Osteocyte (in vitro differentiated cells): ENCODE data around the gene EXD2. TPM values are rescaled to one million over a fixed set of nuclear protein-coding genes. Genes with fewer than 3 reads are reported as not detected.

Experiments
- DNase-seq: peaks from one replicate; pipeline ENCODE4 v3.0.0; 2021; ENCODE audit warnings: mixed read lengths; ENCODE audit not compliant: unreplicated experiment; ENCODE audit errors: extremely low spot score
- H3K27ac Mint-ChIP-seq: one replicate; pipeline ENCODE4 v1.8.0; 2021; ENCODE audit warnings: mild to moderate bottlenecking, mixed read lengths; ENCODE audit not compliant: unreplicated experiment
- H3K27me3 Mint-ChIP-seq: one replicate; pipeline ENCODE4 v1.8.0; 2021; ENCODE audit warnings: mixed read lengths; ENCODE audit not compliant: unreplicated experiment
- H3K36me3 Mint-ChIP-seq: one replicate; pipeline ENCODE4 v1.8.0; 2021; ENCODE audit warnings: mixed read lengths; ENCODE audit not compliant: unreplicated experiment
- H3K4me1 Mint-ChIP-seq: one replicate; pipeline ENCODE4 v1.8.0; 2021; ENCODE audit warnings: mixed read lengths; ENCODE audit not compliant: unreplicated experiment
- H3K4me3 Mint-ChIP-seq: one replicate; pipeline ENCODE4 v1.8.0; 2021; ENCODE audit warnings: mild to moderate bottlenecking, moderate library complexity, mixed read lengths; ENCODE audit not compliant: unreplicated experiment
- H3K9me3 Mint-ChIP-seq: one replicate; pipeline ENCODE4 v1.8.0; 2021; ENCODE audit warnings: mixed read lengths; ENCODE audit not compliant: unreplicated experiment
- total RNA-seq: library from RNA; stranded (reverse); gene quantifications from 2 replicates; pipeline ENCODE4 v1.2.1, GENCODE V29; 2021
- TF ChIP-seq, protein P1 (sequence below): fragments of 200-600 bp; sonication (generic); IDR thresholded peaks from 2 replicates; pipeline ENCODE4 v1.5.0; 2021; ENCODE audit warnings: antibody characterized with exemption, mild to moderate bottlenecking, moderate library complexity

EXD2 gene
- total RNA-seq, 1 donor from 2014 or later = 32.9 TPM

DNA sequence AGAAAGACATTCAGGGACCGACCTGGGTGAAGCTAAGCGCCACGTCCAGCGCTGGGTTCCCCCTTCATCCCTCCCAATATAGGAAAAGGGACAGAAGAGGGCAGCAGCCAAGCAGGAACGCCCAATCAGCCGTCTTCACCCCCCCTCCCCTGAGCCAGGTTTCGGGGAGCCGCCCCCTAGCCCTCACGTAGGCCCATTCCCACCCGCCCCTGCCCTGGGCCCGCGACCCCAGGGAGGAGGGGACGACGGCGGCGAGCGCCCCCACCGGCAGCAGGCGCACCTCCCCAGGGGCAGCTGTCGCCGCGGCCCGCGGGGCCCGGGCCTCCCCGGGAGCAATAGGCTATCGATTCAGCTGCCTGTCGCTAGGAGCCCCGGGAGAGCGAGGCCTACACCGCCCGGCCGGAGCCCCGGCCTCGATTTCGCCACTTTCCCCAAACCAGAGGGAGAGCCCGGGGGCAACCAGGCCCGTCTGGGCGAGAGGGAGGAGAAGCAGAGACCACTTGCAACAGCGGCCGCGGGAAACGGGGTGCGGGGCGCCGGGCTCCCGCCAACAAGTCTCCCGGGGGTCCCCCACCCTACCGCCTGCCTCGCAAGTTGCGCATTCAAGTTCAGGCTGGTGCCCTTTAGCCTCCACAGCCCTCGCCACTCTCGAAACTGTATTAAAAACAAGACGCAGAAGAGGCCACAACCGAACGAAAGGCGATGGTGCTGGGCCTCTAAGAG is 39.7 kb upstream of the EXD2 start:
- Mint-ChIP-seq H3K4me1 (peaks cover 44% of the 10 kb centered on the region), H3K36me3 (peaks cover 8% of the 10 kb centered on the region), H3K4me3 (peak overlapping the region; percentile 88), H3K9me3 (no peaks in the 10 kb centered on the region), H3K27me3 (no peaks in the 10 kb centered on the region), H3K27ac (peak overlapping the region; percentile 93)
- TF ChIP-seq, protein P1, sequence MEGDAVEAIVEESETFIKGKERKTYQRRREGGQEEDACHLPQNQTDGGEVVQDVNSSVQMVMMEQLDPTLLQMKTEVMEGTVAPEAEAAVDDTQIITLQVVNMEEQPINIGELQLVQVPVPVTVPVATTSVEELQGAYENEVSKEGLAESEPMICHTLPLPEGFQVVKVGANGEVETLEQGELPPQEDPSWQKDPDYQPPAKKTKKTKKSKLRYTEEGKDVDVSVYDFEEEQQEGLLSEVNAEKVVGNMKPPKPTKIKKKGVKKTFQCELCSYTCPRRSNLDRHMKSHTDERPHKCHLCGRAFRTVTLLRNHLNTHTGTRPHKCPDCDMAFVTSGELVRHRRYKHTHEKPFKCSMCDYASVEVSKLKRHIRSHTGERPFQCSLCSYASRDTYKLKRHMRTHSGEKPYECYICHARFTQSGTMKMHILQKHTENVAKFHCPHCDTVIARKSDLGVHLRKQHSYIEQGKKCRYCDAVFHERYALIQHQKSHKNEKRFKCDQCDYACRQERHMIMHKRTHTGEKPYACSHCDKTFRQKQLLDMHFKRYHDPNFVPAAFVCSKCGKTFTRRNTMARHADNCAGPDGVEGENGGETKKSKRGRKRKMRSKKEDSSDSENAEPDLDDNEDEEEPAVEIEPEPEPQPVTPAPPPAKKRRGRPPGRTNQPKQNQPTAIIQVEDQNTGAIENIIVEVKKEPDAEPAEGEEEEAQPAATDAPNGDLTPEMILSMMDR = peak; percentile 62
- DNase-seq = peak; percentile 88

DNA sequence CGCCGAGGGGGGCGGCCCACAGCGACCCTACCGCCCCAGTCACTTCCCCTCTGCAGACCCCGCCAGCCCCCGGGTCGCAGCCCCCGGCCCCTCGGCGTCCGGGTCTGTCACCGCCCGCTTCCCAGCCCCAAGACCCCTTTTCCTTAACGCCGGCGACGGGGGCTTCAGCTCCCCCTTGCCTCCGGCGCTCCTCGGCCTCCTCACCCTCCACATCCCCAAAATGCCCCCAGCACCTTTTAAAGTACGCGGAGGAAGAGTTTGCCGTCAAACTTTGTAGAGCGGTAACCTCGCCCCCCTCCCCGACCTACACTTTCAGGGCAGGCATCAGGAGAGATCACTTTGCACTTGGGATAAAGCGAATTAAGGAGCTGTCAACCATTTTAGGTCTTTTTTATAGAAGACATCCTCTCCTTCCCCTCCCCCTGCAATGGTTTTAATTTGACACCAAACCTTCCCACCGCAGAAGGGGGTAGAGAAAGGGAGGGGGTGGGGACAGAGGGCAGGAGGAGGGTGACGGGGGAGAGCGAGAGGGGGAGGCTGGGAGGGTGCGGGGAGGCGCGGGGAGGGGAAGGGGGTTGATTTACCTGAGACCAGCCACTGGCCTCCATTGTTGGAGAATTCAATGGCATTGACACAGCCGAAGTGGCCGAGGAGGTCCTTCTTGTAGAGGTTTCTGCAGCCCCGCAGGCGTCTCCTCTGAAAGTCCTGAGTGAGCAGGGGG is 39.0 kb upstream of the EXD2 start:
- TF ChIP-seq, protein P1 = no peak
- H3K4me1 Mint-ChIP-seq = peaks cover 44% of the 10 kb centered on the region
- no peaks in the 10 kb centered on the region for H3K27me3 Mint-ChIP-seq
- H3K27ac Mint-ChIP-seq = peak overlapping the region; percentile 88
- H3K4me3 Mint-ChIP-seq = peak overlapping the region; percentile 88
- no peak for DNase-seq
- peaks cover 8% of the 10 kb centered on the region for H3K36me3 Mint-ChIP-seq
- no peaks in the 10 kb centered on the region for H3K9me3 Mint-ChIP-seq

DNA sequence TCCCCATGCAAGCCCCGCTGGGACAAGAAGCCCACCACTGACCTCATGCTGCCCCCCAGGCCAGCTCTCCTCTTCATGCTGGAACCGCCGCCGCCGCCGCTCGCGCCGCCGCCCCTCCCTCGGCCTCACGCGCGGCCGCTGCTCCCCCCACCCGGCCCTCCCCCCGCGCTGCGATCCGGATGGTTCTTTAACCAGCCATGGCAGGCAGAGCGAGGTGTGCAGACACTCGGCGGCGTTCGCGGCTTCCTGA is 38.5 kb upstream of the EXD2 start, which contains the start of gene DCAF5:
DCAF5 (minus strand) TSS at position 218 of the 250 bp plus-strand sequence; CDS start at position 77, 141 bp downstream.
- DNase-seq = peak; percentile 96
- peaks cover 4% of the 10 kb centered on the region for H3K27me3 Mint-ChIP-seq
- peaks cover 5% of the 10 kb centered on the region for H3K36me3 Mint-ChIP-seq
- H3K4me3 Mint-ChIP-seq = peak within 1 kb of the TSS; percentile 88
- H3K4me1 Mint-ChIP-seq = peaks cover 40% of the 10 kb centered on the region
- H3K27ac Mint-ChIP-seq = peak within 1 kb of the TSS; percentile 88
- H3K9me3 Mint-ChIP-seq = no peaks in the 10 kb centered on the region
- TF ChIP-seq, protein P1 = no peak

DNA sequence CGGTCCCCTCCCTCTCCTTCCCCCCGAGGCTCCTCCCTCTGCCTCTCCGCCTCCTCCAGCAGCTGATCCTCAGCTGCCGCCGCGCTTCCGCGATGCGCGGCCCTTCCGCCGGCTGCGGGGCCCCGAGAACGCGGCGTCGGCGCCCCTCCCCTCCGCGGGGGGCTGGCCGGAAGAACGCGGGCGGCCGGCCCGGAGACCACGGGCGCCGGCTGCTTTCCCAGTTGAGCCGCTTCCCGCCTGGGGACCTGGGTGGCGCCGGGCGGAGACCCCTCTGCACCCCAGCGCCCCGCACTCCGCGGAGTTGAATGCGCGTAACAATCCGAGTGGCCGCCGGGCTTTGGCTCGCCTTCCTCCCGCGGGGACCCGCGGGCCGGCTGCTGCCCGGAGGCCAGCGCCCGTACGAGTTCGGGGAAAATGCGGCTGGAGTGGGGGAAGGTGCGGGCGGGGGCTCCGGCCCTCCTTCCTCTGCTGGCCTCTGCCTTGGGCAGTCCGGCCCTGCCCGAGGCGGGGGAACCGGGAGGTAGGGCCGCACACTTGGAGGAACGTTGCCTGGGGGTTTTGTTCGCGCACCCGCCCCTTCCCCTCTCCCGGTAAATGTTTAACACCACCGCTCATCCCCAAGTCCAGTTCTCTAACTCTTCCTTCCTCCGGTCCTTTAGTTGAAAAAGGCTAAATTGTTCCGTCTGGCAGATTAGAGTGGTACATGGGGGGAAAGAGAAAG is 38.0 kb upstream of the EXD2 start:
- peaks cover 5% of the 10 kb centered on the region for H3K27me3 Mint-ChIP-seq
- H3K9me3 Mint-ChIP-seq = no peaks in the 10 kb centered on the region
- peaks cover 38% of the 10 kb centered on the region for H3K4me1 Mint-ChIP-seq
- peak overlapping the region; percentile 88 for H3K4me3 Mint-ChIP-seq
- H3K27ac Mint-ChIP-seq = peak overlapping the region; percentile 88
- peaks cover 4% of the 10 kb centered on the region for H3K36me3 Mint-ChIP-seq
- DNase-seq = no peak
- TF ChIP-seq, protein P1 = no peak

DNA sequence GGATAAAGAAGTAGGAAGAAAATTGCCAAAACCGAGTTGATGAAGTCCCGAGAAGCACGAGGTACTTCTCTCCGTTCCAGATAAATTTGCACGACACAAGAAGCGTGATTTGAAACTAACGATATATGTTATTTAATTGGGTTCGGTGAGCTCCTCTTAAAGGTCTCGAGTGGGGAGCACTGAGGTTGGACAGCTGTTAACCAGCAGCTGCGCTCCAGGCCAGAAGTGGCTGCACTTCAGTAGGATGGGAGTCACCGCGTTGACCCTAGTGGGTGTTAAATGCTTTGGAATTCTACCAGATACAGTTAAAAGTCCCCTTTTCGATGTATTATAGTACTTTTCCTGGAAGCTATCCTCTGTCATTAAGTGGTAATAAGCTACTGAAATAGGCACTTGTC is 37.4 kb upstream of the EXD2 start:
- H3K9me3 Mint-ChIP-seq = no peaks in the 10 kb centered on the region
- TF ChIP-seq, protein P1 = no peak
- H3K4me3 Mint-ChIP-seq = peak overlapping the region; percentile 86
- peaks cover 35% of the 10 kb centered on the region for H3K4me1 Mint-ChIP-seq
- H3K27ac Mint-ChIP-seq = peak overlapping the region; percentile 88
- no peak for DNase-seq
- H3K27me3 Mint-ChIP-seq = peaks cover 10% of the 10 kb centered on the region
- H3K36me3 Mint-ChIP-seq = peaks cover under 1% of the 10 kb centered on the region
